Fibroblast of upper back skin (primary cell): Measurements from ENCODE around the gene C4B.
"Not testable (repeated sequence)": the region's sequence is repeated elsewhere in the genome, so short reads cannot be mapped to it uniquely, and the experiment has no call there.

Source experiments
- DNase-seq: peaks from one replicate; pipeline ENCODE4 v3.0.0-alpha.2; 2013

The C4B gene

GRCh38 chr6:32056254-32056653 lies 41.7 kb downstream of the C4B start:
- DNase-seq: no peak

- DNase-seq: no peak
These were observed 43.4 kb downstream of the C4B start for GRCh38 chr6:32057966-32058365.

- DNase-seq: peak; percentile 28
These were observed 43.9 kb downstream of the C4B start for GRCh38 chr6:32058511-32058963.

GRCh38 chr6:32060966-32061655 lies 46.5 kb downstream of the C4B start:
- DNase-seq: no peak

- no peak for DNase-seq
These were observed 50.1 kb downstream of the C4B start for GRCh38 chr6:32064706-32065105.

- DNase-seq: not testable (repeated sequence)
These were observed 52.9 kb downstream of the C4B start for GRCh38 chr6:32067521-32067920.

- not testable (repeated sequence) for DNase-seq
These were observed 53.7 kb downstream of the C4B start for GRCh38 chr6:32068315-32068714.

GRCh38 chr6:32068867-32069266 lies 54.3 kb downstream of the C4B start:
- no peak for DNase-seq

- DNase-seq: no peak
These were observed 54.9 kb downstream of the C4B start for GRCh38 chr6:32069460-32069859.

GRCh38 chr6:32069878-32070515 lies 55.4 kb downstream of the C4B start:
- DNase-seq: no peak

- DNase-seq: no peak
These were observed 56.4 kb downstream of the C4B start for GRCh38 chr6:32070814-32071543.

GRCh38 chr6:32073101-32073500 lies 58.5 kb downstream of the C4B start:
- no peak for DNase-seq

GRCh38 chr6:32073613-32074012 lies 59.0 kb downstream of the C4B start:
- DNase-seq: no peak

- peak; percentile 79 for DNase-seq
These were observed 60.5 kb downstream of the C4B start for GRCh38 chr6:32074996-32075532.

- no peak for DNase-seq
These were observed 61.2 kb downstream of the C4B start for GRCh38 chr6:32075781-32076180.

- DNase-seq: peak; percentile 94
These were observed 61.8 kb downstream of the C4B start for GRCh38 chr6:32076321-32076809.

- DNase-seq: no peak
These were observed 65.1 kb downstream of the C4B start for GRCh38 chr6:32079566-32080290.

GRCh38 chr6:32081168-32081990 lies 66.8 kb downstream of the C4B start:
- peak; percentile 91 for DNase-seq

GRCh38 chr6:32082478-32082877 lies 67.9 kb downstream of the C4B start:
- no peak for DNase-seq

GRCh38 chr6:32082935-32083334 lies 68.3 kb downstream of the C4B start:
- DNase-seq: peak; percentile 82

- no peak for DNase-seq
These were observed 69.5 kb downstream of the C4B start for GRCh38 chr6:32083812-32084768.
